GM19043 (cell line): ENCODE measurements around the gene SLCO2B1.
A peak's percentile ranks its signal among the peaks of the same experiment; 100 is the strongest.

Source experiments
- ATAC-seq: cut with Tn5 transposase; IDR thresholded peaks from one replicate; pipeline ENCODE4 v1.9.1; 2021; ENCODE audit warnings: low read depth; ENCODE audit not compliant: unreplicated experiment

Gene SLCO2B1

DNA sequence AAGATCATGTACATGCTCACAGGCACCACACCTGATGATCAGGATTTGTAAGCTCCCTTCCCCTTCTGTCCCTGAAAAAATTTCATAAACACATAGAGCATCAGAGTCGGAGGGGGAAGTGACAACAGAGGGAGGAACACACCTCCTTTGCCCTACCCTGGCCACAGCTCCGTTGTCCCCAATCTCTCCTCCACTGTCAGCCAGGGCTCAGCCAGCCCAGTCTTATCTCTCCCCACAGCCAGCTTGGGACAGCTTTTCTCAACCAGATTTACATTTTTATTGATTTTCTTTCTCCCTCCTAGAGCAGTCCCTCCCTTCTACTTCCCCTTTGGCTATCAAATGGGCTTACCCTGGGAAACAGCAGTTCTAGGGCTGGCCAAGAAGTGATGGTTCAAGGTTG, 57.5 kb downstream of the SLCO2B1 start:
- no peak for ATAC-seq

DNA sequence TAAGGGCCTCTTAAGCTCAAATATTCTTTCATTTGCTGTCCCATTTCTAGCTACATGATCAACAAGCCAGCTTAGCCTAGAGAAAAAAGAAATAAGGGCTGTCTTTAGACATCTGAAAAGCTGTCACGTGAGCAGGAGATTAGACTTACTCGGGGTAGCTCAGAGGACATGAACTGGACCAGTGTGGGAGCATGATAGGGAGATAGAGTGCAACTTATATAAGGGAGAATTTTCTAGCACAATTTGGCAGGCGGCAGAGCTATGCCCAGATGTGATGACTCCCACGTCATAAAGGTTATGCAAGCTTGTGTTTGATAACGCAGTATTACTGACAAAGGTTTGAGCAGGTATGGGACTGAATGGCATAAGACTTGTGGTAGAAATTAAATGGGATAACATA, 61.5 kb downstream of the SLCO2B1 start:
- no peak for ATAC-seq

DNA sequence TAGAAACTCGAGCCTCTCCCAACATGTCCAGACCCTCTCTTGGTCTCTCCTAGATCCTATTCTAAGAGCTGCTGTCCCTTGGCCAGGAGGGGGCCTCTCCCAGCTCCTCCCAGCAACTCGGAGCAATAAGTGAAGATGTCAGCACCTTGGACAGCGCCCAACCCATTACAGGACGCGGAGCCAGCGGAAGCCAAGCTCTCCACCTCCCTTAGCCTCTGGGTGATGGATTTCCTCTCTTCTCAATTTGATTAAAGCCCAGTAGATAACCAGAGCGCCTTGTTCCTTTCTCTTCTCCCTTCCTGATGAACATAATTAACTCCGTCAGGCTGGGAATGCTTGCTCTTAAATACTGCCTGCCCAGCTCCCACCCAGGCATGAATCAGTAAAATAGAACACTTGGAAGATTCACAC, 63.5 kb downstream of the SLCO2B1 start:
- no peak for ATAC-seq

DNA sequence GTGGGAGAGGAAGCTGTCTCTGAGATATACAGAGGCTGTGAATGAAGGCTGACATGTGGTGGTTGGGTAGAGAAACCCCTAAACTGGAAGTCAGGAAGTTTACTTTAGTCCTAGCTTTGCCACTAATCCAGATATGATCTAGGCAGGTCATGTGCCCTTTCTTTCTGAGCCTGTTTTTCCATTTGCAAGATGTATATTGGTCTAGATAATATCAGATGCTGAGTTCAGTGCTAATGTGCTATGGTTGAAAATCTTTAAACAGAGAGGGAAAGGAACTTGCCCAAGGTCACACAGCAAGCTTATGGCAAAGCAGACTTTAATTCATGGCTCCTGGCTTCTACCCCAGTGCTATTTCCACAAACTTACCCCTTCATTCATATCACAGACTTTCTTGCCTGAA, 63.9 kb downstream of the SLCO2B1 start:
- ATAC-seq: no peak

DNA sequence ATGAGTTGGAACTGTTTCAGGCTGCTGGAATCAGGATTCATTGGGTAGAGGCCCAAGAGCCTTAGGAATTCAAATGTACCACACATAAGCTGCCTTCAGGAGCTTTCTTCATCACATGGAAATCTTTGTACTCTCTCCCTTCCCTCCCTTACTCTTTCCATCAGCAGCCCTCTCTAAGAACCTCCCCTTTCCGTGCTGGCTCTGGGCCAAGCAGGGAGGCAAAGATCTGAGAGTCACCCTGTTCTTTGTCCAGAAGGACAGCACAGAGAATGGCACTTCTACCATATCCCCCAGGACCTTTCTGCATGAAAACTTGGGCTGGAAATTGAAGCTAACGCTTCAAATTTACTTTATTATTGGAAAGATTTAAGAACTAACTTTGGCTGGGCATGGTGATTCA, 69.0 kb downstream of the SLCO2B1 start:
- no peak for ATAC-seq

- no peak for ATAC-seq
Observed at GRCh38 chr11:75223954-75224643, 73.2 kb downstream of the SLCO2B1 start.

GRCh38 chr11:75225794-75226193, 74.9 kb downstream of the SLCO2B1 start:
- ATAC-seq: no peak

GRCh38 chr11:75229466-75229865, 78.6 kb downstream of the SLCO2B1 start:
- ATAC-seq: no peak

DNA sequence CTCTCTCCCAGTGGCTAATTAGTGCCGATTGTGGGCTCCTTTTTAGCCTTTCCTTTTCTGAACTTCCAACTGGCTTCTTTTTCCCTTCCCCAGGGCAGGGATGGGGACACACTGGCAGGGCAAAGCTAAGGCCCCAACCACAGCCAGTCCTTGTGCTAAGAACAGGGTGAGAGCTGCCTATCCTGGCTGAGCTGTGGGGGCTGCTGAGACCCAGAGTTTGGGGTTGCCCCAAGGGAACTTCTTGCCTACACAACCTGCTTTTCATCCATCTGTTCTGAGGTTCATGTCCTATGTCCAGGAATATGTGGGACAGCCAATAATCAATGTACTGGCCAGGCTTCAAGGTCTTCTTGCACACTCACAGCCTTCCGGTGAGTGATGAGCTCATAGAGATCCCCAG, 79.7 kb downstream of the SLCO2B1 start:
- no peak for ATAC-seq

DNA sequence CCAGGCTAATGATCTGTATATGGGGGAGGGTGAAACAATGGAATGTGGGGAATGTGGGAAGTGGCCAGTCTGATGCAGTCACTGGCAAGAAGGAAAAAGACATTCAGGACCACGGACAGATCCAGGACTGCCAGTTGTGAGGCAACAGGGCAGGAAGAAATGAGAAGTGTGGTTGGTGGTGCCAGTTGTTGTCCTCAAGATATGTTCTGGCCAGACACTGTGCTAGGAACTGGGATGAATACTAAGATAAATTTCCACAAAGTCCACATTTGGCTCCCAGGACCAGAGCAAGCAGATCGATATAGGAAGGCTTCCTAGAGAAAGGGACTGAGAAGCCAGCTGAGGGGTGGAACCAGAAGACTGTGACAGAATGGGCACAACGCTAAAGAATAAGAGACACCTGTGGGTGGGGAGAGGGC, 82.9 kb downstream of the SLCO2B1 start:
- ATAC-seq: no peak

DNA sequence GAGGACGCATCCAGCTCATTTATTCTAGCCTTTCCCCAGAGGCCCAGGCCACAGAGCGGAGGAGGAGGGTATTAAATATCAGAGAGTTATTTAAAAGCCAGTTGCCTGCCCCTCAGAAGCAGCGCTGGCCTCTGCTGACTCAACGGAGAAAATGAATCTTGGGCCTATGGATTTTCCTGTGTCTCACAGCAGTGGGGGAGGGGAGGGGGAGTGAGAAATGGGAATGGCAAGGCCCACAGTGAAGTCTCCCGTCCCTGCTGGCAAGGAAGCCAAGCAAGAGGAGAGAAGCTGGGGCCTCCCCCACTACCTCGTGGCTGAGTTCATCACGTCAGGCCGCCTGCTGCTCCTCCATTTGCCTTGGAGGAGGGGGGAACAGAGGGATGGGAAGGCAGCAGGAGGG, 85.2 kb downstream of the SLCO2B1 start:
- ATAC-seq: no peak

DNA sequence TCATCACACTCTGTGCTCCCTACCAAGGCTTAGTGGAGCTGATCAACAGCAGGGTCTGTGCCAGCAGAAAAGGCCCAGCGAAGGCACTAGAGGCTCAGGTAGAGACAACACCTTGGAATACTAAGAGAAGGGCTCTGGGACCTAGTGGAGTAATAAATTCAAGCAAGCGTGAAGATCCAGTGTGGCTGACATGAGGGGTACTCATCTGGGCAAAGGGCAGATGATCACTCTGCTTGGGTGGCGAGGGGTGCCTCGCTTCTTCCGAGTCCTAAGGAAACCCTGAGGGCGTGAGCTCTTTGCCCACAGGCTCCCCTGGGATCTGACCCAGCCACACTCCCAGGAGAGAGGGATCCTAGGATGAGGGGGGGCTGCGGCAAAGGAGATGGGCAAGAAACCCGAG, 86.1 kb downstream of the SLCO2B1 start:
- no peak for ATAC-seq

DNA sequence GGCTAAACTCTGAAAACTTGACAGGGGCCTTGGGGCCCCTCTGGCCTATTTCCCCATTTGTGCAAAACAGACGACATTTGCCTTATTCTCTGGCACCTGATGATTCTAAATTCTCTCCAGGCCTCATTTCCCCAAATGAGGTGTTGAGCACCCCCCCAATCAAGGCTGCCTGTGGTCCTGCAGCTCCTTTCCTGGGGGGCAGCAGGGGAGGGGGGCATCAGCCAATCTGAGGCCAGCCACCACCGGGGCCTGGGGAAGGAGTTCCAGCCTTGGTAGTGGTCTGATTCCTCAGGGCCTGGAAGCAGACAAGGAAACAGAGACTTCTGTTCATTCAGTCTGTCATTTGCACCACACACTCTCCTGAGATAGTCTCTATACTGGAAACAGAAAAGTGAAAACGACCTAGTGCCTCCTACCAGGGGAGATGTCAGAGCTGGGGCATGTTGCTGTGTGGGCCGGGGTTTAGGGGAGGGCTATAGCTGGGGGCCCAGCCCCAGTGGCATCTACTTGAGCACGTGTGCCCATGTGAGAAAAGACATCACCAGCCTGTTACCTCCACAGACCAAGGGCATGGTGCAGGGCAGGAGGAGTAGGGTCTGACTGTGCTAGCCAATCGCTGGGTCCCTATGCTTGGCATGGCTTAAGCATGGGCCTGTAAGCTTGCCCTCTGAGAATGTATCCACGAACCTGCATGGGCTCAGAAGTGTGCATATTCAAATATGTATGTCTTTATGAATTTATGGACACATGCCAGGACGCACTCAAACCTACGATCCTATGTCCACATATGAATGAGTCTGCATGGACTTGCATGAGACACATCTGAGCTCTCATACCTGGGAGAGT, 87.9 kb downstream of the SLCO2B1 start:
- no peak for ATAC-seq

- no peak for ATAC-seq
Observed at GRCh38 chr11:75239531-75240290, 88.8 kb downstream of the SLCO2B1 start.

- no peak for ATAC-seq
Observed at GRCh38 chr11:75240311-75241035, 89.6 kb downstream of the SLCO2B1 start, which contains the start of gene TPBGL. Gene TPBGL, plus strand, starts transcription at chr11:75240774. Its CDS starts 276 bp downstream, at chr11:75241050.

- peak; percentile 84 for ATAC-seq
Observed at GRCh38 chr11:75241036-75241905, 90.4 kb downstream of the SLCO2B1 start.

DNA sequence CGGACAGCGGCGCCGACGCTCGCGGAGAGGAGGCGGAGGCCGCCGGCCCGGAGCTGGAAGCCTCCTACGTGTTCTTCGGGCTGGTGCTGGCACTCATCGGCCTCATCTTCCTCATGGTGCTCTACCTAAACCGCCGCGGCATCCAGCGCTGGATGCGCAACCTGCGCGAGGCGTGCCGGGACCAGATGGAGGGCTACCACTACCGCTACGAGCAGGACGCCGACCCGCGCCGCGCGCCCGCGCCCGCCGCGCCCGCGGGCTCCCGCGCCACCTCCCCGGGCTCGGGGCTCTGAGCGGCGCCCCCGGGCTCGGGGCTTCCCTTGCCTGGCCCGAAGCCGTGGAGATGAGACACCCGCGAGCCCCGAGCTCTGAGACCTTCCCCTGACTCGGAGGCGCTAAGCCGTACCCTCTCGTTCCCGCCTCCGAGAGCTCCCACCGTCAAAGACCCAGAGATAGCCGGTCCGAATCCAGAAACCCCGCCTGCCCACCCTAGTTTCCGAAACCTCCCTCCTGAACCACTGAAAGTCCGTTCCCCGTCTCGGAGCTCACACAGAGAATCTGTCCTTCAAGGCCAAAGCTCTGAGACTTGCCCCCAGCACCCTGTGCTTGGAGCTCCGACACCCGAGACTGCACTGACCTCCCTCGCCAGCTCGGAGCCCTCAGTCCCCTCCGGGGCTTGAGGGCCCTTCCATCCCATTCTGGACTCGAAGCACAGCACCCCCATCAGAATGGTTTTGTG, 91.2 kb downstream of the SLCO2B1 start:
- no peak for ATAC-seq

DNA sequence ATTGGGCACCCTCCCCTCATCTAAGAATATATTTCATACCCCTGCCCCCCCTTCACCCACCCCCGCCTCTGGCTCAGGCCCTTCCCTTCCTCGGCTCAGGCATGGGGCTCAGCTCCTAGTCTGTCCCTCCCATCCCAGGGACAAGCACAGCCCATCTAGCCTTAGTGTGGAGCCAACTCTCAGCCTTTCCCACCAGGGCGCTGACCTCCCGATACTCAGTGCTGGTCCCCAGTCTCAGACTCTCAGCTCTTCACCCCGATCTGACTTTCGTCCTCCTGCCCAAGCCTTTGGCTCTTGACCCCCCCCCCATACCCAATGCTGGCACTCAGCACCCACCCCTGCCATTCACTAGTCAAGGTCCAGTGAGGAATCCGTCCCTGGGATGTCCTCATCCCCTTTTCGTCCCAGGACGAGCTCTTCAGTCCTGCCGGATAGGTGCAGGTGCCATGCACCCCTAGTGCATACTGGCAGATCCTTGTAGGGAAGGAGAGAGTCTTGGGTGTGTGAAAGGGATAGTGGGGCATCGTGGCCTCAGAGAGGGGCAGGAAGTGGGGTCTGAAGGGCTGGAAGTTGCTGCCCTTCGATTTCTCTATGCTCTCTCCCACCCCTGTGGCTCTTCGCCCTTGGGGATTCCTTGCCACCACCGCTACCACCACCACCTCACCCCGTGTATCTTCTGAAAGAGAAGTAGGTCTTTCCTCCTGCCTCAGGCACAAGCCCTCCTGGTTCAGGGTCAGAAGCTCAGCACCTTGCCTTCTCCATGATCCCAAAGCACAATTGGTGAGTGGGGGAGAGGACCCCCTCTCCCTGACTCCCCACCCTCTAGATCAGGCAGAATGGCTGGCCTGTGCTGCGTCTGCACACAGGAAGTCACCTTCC, 92.1 kb downstream of the SLCO2B1 start:
- no peak for ATAC-seq
